ENCODE data around the gene SMG7.

SMG7 gene

DNA sequence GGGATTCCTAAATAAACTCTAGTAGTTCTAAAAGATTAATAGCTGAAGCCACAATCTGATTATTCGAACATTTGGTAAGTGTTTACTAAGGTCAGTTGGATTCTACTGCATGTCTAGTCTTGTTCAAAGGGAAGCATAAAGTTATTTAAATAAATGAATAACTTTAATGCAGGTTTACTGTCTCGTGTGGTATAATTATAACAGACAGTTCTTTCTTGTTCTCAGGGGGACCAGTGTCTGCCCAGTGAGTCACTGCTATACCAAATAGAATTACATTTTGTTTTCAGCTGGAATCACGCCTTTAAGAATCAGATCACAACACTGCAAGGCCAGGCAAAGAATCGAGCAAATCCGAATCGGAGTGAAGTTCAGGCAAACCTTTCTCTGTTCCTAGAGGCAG, 45.1 kb downstream of the SMG7 start:
- in situ Hi-C loops (cut with HindIII; ENCODE audit: low pct_ligation_motif_present, low sequenced_read_pairs) = no loop called here
- H3K4me3 ChIP-seq (ENCODE audit: low read depth, low read length) = no peak overlapping the region
- H3K36me3 ChIP-seq (replicated peaks) = peaks cover 6% of the 10 kb centered on the region
- no peak for DNase-seq
- H3K27me3 ChIP-seq (replicated peaks) = no peaks in the 10 kb centered on the region
- TF ChIP-seq, protein P1, sequence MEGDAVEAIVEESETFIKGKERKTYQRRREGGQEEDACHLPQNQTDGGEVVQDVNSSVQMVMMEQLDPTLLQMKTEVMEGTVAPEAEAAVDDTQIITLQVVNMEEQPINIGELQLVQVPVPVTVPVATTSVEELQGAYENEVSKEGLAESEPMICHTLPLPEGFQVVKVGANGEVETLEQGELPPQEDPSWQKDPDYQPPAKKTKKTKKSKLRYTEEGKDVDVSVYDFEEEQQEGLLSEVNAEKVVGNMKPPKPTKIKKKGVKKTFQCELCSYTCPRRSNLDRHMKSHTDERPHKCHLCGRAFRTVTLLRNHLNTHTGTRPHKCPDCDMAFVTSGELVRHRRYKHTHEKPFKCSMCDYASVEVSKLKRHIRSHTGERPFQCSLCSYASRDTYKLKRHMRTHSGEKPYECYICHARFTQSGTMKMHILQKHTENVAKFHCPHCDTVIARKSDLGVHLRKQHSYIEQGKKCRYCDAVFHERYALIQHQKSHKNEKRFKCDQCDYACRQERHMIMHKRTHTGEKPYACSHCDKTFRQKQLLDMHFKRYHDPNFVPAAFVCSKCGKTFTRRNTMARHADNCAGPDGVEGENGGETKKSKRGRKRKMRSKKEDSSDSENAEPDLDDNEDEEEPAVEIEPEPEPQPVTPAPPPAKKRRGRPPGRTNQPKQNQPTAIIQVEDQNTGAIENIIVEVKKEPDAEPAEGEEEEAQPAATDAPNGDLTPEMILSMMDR (IDR thresholded peaks at IDR 0.05; ENCODE audit: low read depth, low read length, missing control alignments) = no peak
- no peak overlapping the region for H3K27ac ChIP-seq

DNA sequence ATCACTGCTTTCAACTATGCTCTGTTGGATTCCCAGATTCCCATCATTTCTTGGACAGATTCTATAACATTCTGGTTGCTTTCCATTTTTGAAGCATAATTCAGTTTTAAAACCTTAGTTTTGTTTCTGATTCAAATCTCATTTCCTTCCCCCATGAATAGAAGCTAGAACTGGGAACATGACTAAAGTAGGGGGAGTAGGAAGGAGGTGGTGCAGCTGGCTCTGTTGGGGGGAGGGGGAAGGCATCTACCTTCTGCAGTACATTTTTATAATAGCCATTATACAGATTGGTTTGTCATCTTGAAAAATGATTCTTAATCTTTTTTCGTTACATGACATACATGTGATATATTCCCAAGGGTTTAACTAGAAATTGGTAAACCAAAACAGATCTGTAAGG, 48.1 kb downstream of the SMG7 start:
- Histone ChIP-seq H3K27me3 (replicated peaks) (no peaks in the 10 kb centered on the region), H3K36me3 (replicated peaks) (peaks cover 6% of the 10 kb centered on the region), H3K4me3 (ENCODE audit: low read depth, low read length) (no peak overlapping the region), H3K27ac (no peak overlapping the region)
- in situ Hi-C loops (cut with HindIII; ENCODE audit: low pct_ligation_motif_present, low sequenced_read_pairs) = no loop called here
- DNase-seq = no peak
- TF ChIP-seq, protein P1 (IDR thresholded peaks at IDR 0.05; ENCODE audit: low read depth, low read length, missing control alignments) = no peak

DNA sequence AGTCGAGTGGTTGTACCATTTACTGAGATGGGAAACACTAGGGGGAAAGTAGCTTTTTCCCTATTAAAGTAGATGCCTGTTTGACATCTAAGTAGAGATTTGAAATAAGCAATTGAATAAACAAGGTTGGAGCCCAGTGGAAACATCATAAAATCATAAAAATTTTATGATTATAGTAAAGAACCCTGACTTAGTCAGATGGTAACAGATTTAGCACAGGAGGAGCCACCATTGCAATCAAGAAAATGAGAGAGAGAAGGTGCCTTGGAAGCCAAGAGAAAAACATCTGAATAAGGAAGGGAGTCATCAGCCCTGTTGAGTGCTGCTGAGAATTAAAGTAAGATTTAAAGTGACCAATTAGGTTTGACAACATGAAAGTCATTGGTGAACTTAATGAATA, 49.8 kb downstream of the SMG7 start:
- in situ Hi-C loops (cut with HindIII; ENCODE audit: low pct_ligation_motif_present, low sequenced_read_pairs) = no loop called here
- no peak overlapping the region for H3K4me3 ChIP-seq (ENCODE audit: low read depth, low read length)
- peaks cover 6% of the 10 kb centered on the region for H3K36me3 ChIP-seq (replicated peaks)
- no peak for DNase-seq
- no peaks in the 10 kb centered on the region for H3K27me3 ChIP-seq (replicated peaks)
- H3K27ac ChIP-seq = no peak overlapping the region
- TF ChIP-seq, protein P1 (IDR thresholded peaks at IDR 0.05; ENCODE audit: low read depth, low read length, missing control alignments) = no peak

DNA sequence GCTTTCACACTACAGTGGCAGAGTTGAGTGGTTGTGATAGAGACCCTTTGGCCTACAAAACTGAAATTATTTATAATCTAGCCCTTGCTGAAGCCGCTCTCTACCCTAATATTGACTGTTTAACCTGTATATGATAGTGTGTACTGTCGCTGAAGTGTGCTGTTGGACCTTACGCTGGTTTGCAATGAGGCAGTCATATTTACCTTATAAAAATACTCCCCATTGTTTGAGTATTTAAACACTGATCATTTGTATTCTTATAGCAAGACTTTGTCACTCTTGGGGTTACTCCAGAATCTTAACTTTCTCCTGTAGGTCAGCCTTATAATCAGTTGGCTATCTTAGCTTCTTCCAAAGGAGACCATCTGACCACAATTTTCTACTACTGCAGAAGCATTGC, 56.3 kb downstream of the SMG7 start:
- in situ Hi-C loops (cut with HindIII; ENCODE audit: low pct_ligation_motif_present, low sequenced_read_pairs) = no loop called here
- Histone ChIP-seq H3K4me3 (ENCODE audit: low read depth, low read length) (no peak overlapping the region), H3K27ac (no peak overlapping the region), H3K36me3 (replicated peaks) (peaks cover 7% of the 10 kb centered on the region), H3K27me3 (replicated peaks) (no peaks in the 10 kb centered on the region)
- TF ChIP-seq, protein P1 (IDR thresholded peaks at IDR 0.05; ENCODE audit: low read depth, low read length, missing control alignments) = no peak
- DNase-seq = no peak

DNA sequence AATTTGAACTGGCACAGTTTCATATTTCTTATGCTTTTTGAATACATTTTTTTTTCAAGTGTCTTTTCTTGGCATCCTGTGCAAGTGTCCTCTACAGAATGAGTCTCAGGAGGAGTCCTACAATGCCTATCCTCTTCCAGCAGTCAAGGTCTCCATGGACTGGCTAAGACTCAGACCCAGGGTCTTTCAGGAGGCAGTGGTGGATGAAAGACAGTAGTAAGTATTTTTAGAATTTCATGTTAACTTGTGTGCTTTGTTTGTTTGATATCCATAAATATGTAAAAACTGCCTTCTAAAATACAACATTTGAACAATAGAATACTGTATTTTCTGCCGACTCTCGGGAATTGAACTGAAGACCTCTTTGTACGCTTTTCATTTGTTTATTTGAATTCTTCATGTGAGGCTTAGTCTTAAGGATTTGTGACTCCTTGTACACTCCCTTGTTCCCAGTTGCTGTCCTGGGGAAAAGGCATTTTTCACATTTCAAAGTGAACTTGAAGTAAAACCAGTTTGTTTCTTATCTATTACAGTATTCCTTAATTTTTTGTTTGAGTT, 61.4 kb downstream of the SMG7 start:
- H3K27ac ChIP-seq = no peak overlapping the region
- H3K36me3 ChIP-seq (replicated peaks) = peaks cover 11% of the 10 kb centered on the region
- DNase-seq = no peak
- no peaks in the 10 kb centered on the region for H3K27me3 ChIP-seq (replicated peaks)
- in situ Hi-C loops (cut with HindIII; ENCODE audit: low pct_ligation_motif_present, low sequenced_read_pairs) = no loop called here
- TF ChIP-seq, protein P1 (IDR thresholded peaks at IDR 0.05; ENCODE audit: low read depth, low read length, missing control alignments) = no peak
- H3K4me3 ChIP-seq (ENCODE audit: low read depth, low read length) = no peak overlapping the region

DNA sequence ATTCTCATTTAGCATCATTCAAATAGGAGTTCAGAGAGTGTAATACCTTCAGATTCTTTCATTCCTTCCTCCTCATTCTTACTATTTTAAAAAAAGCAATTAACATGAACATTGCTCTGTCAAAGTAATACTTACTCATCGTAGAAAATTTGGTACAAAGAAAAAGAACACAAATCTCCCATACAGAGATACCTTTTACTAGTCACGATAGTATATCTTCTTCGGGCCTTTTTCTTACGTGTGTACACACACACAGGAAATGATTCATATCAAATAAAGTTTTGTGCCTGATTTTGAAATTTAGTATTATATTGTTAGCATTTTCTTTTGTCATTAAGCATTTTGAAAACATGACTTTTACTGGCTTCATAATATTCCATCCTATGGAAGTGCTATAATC, 65.1 kb downstream of the SMG7 start:
- TF ChIP-seq, protein P1 (IDR thresholded peaks at IDR 0.05; ENCODE audit: low read depth, low read length, missing control alignments) = no peak
- no peak for DNase-seq
- Histone ChIP-seq H3K27me3 (replicated peaks) (no peaks in the 10 kb centered on the region), H3K36me3 (replicated peaks) (peaks cover 15% of the 10 kb centered on the region), H3K27ac (no peak overlapping the region), H3K4me3 (ENCODE audit: low read depth, low read length) (no peak overlapping the region)
- in situ Hi-C loops (cut with HindIII; ENCODE audit: low pct_ligation_motif_present, low sequenced_read_pairs) = no loop called here

Measured in brain microvascular endothelial cell (primary cell).